GM19395 (cell line): ENCODE data around the gene HS3ST5.

Experiments used
- ATAC-seq: cut with Tn5 transposase; IDR thresholded peaks from one replicate; pipeline ENCODE4 v1.9.1; 2021; ENCODE audit warnings: mild to moderate bottlenecking, moderate library complexity; ENCODE audit not compliant: unreplicated experiment

The HS3ST5 gene

DNA sequence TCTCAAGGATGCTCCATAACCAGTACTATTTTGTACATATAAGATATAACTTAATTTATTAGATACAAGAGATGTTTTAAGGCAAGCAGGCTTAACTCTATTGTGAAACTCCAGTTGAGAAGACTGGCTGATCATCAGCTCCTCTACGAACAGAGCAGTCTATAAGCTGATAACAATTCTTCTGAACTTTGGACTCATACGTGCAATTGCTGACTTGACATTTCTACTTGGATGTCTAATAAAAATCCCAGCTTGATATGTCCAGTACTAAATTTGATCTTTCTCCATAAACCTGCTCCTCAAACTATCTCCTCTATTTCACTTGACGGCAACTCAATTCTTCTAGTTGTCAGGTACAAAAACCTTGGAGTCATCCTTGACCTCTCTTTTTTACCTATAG, 141.9 kb downstream of the HS3ST5 start:
- no peak for ATAC-seq

DNA sequence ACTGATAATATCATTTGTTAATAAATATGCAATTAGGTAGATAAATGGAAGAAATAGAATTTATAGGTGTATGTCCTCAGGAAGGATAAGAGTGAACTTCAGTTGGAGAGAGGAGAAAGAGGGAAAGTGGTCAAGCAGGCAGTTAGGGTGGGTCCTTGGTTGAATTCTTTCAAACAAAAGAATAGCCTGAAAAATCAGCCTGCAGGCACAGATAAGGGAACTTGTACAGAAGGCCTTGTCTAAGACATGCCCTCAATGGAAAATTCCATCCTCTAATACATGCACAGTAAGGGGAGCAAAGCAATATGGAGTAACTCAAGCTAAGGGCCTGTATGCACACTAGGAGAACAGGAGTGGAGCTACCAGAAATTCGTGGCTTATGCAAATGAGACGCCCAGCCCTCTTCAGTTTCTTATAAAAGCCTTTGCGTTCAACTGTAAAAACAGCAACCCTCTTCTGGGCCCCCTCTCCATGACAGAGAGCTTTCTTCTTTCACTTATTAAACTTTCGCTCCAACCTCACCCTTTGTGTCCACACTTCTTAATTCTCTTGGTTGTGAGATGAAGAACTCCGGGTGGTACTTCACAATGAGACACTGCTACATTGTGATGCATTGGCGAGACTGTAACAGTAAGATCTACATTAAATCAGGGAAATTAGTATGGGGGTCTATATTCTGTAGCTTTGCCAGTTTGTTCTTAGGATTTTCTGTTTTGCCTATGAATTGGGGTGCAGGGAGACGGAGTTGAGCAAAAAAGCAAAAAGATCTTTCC, 147.0 kb downstream of the HS3ST5 start:
- ATAC-seq = no peak

DNA sequence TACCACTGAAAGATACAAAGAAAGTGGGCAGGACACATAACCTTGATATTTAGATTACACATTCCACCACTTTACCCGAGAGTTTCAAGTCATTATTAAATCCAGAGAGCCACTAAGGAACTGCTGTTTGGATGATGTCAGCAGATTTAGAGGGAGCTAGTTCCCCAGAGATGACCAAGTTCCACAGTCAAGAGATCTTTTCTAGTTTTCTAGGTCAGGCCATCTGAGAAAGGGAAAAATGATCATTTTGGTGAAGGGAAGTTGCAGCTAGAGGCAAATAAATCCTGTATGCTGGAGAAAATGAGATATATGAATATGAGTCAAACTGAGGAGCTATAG, 147.8 kb downstream of the HS3ST5 start:
- no peak for ATAC-seq

DNA sequence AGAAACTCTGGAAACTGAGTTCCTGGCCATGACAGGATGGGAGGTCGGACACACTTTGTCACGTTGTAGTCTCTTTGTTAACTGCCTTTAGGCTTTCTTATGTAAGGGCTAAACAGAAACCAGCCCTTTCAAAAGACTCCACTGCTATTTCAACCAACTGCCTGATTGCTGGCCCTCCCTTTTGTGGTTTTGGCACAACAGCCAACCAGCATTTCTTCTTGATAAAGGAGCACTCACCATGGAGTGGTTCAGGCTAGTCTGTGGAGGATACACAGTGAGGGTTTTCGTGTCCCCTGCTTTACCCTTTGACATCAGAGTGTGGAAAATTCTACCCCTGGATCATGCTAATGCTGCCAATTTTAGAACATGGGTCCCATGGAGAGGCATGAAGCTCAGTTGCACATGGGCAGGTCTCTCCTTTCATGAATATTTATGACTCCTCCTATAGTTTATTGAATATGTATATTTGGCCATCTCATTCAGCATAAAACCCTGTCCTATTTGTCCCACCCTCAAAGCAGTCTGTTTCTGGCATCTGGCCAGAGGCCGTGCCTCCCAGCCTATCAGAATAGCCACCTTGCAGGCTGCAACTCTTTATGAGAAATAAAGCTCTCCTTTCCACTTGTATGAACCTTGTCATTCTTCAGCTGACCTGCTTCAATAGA, 148.3 kb downstream of the HS3ST5 start:
- no peak for ATAC-seq

DNA sequence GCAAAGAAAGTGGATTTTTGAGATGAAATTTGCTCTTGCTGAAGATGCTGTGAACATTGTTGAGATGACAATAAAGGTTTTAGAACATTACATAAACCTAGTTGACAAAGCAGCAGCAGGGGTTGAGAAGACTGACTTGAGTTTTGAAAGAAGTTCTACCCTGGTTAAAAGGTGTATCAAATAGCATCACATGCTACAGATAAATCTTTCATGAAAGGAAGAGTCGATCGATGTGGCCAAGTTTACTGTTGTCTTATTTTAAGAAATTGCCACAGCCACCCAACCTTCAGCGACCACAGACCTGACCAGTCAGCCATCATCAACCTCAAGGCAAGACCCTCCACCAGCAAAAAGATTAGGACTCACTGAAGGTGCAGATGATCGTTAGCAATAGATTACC, 155.3 kb downstream of the HS3ST5 start:
- no peak for ATAC-seq

DNA sequence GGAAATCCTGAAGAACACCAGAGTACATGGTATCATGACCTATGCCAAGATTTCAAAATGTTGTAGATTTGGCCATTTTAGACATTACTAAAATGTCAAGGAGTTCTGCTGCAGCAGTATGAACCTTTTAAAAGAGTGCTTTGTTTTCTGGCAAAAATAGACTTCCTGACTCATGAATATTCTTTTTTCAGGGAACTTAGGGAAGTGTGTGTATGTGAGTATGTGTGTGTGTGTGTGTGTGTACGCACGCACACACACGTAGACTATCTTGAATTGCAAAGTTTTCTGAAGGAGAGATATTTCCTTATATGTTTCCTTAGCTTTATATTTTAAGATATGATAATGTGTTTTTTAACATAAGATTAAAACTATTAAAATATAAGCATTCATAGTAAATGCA, 161.2 kb downstream of the HS3ST5 start:
- ATAC-seq = no peak

DNA sequence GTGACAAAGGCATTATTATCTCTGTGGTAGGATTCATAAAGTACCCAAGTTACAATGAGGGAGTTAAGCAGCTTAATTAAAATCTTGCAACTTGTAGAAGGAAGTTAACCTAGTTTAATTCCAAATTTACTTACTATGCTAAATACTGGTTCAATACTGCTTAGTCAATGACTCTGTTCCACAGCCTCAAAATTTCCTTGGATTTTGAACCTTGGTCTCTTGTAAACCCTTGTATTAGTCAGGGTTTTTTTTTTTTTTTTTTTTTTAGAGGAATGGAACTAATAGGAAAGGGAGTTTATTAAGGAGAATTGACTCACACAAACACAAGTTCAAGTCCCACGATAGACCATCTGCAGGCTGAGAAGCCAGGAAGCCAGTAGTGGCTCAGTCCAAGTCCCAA, 163.4 kb downstream of the HS3ST5 start:
- ATAC-seq = no peak

DNA sequence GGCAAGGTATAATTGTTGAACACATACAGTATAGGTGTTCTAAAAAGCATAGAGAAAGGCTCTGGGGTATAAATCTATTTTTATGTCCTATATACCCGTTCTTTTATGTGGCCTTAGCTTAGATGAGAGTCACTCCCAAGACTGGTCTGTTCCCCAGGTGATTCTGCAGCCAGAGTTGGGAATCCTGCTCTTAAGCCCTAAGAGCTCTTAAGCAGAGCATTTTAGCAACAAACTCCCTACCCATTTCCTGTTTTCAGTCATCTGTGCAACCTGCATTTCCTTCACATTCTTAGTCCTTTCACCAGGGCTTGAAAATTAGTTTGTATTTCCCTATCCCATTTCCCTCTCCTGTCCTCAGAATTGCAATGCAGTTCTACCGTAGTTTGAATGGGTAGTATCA, 166.1 kb downstream of the HS3ST5 start:
- no peak for ATAC-seq

DNA sequence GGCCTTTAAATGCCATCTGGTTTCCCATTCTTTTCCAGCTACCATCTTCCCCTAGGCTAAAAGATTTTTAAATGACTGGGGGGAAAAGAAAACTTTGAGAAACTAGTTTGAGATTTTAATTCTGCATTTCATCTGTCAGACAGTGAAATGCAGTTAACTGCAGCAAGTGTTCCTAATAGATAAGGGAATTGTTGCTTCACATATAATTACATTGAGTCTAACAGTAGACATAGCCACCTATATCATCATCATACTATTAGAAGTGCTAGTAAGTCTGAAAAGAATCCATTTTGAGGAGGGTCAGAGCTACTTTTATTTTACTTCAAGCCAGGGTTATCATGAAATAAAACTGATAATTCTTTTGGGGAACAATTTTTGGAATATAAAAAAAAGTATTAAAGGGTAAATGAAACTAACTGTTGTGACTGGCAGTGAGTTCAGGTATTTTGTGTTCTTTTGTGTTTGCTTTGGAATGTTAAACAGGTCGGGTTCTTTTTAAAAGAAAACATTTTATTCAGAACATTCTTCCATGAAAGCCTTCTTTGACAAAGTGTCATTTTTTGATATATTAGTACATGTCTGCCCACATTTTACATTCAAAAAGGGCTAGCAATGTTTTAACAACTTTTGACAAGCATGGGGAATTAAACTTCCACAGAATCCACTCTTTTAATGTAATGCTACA, 170.1 kb downstream of the HS3ST5 start:
- no peak for ATAC-seq

DNA sequence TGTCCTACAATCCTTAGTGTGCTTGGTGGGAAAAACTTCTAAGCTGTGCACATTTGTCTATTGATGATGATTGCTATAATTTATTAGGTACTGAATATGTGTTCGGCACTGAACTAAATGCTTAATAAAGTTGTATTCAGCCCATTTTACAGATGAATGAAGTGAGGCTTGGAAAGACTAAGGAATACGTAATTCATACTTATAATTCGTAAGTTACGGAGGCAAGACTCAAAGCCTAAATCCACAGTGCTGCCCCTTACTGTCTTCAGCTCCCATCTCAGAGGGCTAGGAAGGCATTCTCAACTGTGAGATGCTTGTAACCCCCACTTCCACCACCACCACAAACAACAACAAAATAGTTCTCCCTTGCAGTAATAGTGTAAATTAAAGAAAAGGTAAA, 171.3 kb downstream of the HS3ST5 start:
- no peak for ATAC-seq

DNA sequence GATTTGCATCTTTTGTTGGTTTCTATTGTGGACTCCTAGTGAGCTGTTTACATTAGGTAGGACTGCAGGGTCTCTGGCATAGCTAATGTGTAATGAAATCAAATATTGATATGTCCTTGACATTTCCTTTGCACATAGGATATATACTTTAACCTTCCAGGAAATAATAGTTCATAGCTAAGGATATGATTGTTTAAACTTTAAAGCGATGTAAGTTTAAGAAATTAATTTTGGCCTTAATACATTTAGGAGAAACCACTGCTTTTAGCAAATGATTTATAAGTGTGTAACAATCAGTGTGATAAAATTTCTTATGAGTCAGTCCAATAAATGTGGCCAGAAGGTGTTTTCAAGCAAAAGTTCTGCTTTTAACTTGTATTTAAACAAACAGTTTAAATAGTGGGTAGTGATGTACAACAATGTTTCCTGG, 171.8 kb downstream of the HS3ST5 start:
- ATAC-seq = no peak

DNA sequence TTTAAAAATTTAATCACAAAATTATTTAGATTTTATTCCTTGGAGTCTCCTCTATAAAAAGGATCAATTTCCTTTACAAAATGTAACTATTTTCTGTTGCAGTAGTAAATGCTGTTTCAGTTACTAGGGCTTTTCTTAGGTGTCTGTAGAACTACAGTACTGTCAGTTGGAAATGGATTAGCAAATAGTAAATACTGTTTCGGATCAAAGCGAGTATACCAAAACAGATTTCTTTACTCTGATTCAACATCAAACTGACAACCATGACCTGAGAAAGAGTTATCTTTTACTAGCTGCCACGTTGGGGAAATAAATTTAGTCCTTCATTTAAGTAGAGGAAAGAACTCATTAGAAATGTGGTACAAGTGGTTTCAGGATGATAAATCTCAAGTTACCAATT, 172.5 kb downstream of the HS3ST5 start:
- no peak for ATAC-seq

DNA sequence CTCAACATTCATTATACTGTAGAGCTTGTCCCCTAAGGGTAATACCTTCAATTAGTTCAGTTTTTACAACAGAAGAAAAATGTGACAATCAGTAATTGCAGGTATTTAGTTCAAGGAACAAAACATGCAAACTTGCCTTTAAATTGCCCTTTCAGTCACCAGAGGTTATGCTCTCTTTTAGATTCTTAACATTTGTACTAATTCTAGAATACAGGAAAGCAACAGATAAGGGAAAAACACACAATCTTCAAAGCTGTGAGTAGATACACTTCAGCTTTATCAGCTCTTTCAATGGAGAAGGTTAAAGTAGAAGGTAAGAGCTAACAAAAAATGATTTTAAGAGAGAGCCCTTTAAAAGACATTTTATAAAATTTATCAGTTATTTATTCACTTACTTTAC, 173.1 kb downstream of the HS3ST5 start:
- no peak for ATAC-seq

DNA sequence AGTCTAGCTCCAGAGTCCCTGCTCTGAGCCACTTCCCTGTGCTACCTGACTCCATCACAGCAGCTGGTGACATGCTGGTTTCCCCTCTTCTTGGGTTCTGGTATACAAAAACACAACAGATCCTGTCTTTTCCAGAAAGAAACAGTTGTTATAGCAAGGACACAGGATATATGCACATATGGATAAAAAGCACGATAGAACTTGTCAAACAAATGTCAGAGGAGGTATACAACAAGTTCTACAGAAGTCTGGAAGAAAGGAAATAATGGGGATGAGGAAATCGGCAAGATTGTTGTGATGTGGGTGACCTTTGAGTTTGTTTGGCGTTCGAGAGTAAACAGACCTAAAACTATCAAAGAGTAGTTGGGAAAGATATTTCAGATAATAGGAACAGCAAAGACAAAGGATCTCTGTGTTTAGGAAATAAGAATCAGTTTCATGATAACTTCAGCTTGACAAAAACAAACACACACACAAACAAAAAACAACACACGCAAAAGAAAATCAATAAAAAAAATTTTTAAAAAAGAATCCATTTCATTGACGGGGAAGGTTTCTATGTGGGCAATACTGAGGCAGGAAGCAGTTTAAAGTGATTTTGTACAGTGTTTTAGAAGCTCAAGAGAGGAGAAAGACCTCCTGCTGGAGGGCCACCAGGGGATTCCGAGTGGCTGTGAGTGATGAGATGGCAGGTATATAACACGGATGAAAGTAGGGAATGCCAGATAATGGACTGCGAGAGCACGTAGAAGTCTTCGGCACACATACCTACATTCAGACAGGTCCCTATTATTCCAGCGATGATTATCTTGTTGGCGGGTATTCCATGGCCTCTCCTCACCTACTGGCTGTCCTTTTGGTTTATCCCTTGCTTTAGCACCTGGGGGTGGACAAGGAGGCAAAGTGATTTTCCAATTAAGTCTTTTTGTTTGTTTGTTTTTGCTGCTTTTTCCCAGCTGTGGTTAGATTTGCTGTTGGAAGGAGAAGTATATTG, 174.9 kb downstream of the HS3ST5 start:
- no peak for ATAC-seq

DNA sequence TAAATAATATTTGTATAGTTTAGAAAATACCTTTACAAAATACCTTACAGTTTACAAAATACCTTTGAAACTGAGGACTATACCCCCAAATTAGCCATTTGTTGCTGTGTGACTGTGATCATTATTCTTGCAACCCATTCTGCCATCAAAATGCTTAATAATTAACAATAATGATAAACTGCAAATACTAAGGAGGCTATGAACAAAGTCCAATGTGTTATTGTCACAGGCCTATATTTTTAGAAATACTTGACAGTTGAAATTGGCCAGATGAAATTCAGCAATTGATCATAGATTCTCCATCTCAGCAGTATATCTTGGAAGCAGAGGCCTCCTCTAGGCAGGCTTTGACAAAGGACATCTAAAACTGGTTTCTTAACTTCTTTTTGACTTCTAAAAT, 178.6 kb downstream of the HS3ST5 start:
- no peak for ATAC-seq

DNA sequence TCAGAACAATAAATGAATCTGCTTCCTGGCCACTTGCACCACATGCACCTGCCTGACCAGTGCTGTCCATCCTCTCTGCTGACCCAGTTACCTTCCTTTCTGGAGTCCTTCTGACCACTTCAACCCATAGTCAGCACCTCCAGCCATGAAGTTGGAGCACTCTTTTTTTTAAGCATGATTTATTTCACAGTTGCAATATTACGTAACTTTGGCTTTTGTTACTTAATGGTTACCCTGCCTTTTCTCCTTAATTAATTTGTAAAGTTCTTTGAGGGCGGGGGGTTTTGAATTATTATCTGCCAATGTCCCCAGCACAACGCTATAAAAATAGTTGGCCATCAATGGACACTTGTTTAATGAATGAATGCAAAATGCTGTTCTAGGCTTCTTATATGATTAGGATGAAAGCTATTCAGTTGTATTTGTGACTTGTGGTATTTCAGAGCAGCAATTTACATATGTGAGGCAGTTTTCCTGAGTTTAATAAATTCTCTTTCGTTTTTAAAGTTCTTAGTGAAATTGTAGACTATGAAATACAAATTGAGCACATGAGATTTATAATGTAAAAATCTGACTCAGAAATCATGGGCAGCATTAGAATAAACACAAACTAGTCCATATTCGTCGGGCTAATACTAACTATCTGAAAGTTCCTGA, 180.0 kb downstream of the HS3ST5 start:
- no peak for ATAC-seq

DNA sequence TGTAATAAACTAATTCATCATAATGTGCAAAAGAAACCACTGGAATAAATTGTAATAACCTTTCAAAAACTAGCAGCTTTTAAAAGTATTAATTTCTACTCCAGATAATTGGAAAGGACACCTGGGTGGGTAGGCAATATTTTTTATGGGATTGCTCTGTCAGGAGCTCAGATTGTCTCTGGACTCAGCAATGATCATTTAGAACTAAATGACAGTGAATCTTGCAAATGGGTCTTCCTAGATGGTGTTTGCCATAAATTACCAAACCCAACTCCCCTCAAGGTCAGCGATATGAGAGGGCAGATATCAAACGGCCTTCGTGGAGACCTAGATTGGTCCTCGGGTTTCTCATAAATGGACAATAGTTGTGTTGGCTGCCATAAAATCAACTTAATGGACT, 181.9 kb downstream of the HS3ST5 start:
- no peak for ATAC-seq

DNA sequence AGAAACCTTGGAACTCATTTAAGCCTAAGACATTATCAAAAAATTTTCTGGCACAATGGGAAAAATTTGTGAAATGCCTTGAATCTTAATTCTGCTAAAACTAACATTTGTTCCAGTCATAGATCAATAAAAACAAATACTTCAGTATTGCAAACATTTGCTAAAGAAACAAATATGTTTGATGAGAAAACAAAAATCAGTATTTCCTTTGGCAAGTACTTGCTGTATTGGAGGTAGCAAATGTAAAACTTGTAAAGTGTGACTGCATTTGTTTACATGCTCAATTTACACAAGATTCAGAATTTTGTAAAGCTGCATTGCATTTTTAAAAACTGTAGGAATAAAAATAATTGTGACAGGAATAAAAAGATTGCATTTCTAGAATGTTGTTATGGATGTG, 183.1 kb downstream of the HS3ST5 start:
- ATAC-seq = no peak

DNA sequence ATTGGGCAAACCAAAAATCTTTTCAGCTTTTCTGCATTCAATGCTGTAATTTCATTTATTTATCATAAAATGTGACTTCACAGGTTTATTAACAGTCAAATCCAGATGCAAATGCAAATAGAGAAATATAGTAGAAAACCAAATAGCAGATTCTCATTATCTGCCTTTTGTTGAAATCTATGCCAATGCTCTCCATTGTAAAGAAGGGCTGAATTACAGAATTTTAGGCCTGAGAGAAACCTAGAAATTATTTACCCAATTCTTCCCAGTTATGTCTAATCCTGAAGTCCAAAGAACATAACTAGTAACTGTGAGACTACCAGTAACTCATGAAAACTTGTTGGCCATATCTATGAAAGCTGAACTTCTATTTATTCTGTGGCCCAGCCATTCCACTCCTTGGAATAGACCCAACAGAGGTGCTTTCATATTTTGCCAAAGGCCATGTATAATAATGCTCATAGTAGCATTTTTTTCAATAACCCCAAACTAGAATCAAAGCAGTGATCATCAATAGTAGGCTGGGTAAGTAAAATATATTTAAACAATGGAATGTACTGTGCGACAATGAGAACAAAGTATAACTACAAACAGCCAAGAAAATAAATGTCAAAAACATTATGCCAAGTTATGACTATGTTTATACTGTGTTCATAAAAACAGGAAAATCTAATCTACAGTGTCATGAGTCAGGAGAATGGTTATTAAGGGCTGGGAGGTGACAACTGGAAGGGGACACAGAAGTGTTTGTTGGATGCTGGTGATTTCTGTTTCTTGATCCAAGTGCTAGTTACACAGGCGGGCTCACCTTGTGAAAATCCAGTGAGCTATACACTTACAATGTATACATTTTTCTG, 183.8 kb downstream of the HS3ST5 start:
- no peak for ATAC-seq

DNA sequence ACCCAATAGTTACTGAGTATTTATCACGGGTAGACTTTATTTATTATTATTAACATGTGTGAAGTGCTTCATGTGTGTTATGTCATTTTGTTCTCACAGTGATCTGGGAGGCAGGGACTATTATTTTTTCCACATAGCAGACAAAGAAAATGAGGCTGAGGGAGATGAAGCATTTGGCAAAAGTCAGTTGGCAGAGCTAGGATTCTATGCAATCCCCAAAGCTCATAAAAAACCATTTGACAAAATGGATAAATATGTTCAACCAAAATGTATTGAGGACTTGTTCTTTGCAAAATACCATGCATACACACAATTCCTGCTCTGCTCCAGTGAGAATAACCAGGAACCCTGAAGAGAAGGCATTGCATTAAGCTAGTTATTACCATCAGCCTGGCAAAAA, 184.4 kb downstream of the HS3ST5 start:
- no peak for ATAC-seq
